ENCODE measurements around the gene OR52I2. TPM values are rescaled to one million over a fixed set of nuclear protein-coding genes. Genes with fewer than 3 reads are reported as not detected.
A peak's percentile ranks its signal among the peaks of the same experiment; 100 is the strongest.

The OR52I2 gene
- total and polyA plus RNA-seq, 5 donors from 2014 or later: not detected

DNA sequence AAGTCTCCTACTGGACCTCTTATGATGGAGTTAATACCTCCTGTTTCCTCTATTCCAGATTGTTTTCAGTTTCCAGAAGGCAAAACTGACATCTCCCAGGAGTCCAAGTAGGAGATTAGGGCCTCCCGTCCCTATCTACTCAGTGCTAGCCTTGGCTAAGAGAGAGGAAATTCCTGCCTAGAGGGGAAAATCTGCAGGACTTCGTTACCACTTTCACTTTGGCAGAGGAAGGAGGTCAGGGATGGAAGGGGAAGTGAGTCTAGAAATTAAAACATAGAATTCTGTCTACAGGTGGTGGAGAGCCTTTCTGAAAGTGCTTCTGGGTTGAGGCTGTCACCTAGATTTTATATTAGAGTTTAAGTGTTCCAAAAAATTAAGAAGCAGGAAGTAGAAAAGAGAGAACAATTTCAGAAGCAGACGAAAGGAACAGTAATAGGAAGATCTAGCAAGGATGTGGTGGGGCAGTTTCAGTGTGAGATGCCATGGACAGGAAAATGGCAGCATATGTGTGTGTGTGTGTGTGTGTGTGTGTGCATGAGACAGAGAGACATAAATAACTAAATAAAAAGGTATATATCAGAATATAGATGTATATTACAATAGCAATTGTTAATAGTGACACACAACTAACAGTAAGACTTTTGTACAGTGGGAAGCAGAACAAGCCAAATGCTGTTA is 28.9 kb downstream of the OR52I2 start:
- ATAC-seq (ENCODE audit: low read depth in 2 of 2): no peak

DNA sequence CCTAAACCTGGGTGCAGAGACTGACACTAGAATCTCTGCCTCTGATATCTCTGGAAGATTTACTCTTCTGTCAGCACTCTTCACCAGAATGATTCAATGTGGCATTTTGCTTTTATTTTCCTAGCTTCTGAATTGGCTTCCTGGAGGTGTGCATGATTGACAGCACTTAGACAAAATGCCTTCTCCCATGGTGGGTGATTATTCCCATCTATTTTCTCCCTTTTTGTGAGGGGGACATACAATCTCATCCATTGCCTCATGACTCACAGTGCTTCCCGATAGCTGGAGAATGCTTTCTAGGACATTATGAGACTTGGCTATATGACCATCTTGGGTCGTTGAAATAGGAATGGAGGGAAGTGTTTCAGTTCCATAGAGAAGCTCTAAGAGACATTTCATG is 30.4 kb downstream of the OR52I2 start:
- Mint-ChIP-seq H3K4me3 (no peak overlapping the region), H3K27me3 (peaks cover 7% of the 10 kb centered on the region), H3K27ac (no peak overlapping the region), H3K36me3 (no peaks in the 10 kb centered on the region), H3K9me3 (peaks cover 0 to 1% (median 0%) of the 10 kb centered on the region in 7 donors), H3K4me1 (peaks cover 12 to 36% (median 30%) of the 10 kb centered on the region in 4 donors)
- ATAC-seq (ENCODE audit: low read depth in 2 of 2) (no peak), DNase-seq (no peak)
- Histone ChIP-seq H3K36me3 (ENCODE audit: control insufficient read depth, insufficient read depth, low read length) (no peaks in the 10 kb centered on the region), H3K4me3 (ENCODE audit: low read depth, low read length) (no peak overlapping the region), H3K27me3 (ENCODE audit: control insufficient read depth, insufficient read depth, low read length) (peaks cover 7% of the 10 kb centered on the region), H3K9me3 (ENCODE audit: control insufficient read depth in 2 of 2, low read length in 2 of 2) (no peaks in the 10 kb centered on the region), H3K27ac (ENCODE audit: insufficient read depth, low read length, poor library complexity, severe bottlenecking) (no peak overlapping the region), H3K4me1 (ENCODE audit: control insufficient read depth, insufficient read depth, low read length, poor library complexity, severe bottlenecking) (peaks cover 21% of the 10 kb centered on the region)

More for the DNA sequence above, 28.9 kb downstream of the OR52I2 start:
- peak in 2 of 3 donors; percentile 19 to 51 for DNase-seq
- Mint-ChIP-seq H3K9me3 (peaks cover 0 to 1% (median 0%) of the 10 kb centered on the region in 7 donors), H3K27me3 (peaks cover 7% of the 10 kb centered on the region), H3K27ac (peak overlapping the region; percentile 49 to 99 (median 97)), H3K4me1 (peaks cover 22 to 51% (median 40%) of the 10 kb centered on the region in 4 donors), H3K36me3 (no peaks in the 10 kb centered on the region), H3K4me3 (peak overlapping the region; percentile 22 to 84 (median 69))
- peak overlapping the region; percentile 80 for H3K27ac ChIP-seq (ENCODE audit: insufficient read depth, low read length, poor library complexity, severe bottlenecking)
- no peaks in the 10 kb centered on the region for H3K36me3 ChIP-seq (ENCODE audit: control insufficient read depth, insufficient read depth, low read length)
- peak overlapping the region; percentile 75 for H3K4me3 ChIP-seq (ENCODE audit: low read depth, low read length)
- H3K27me3 ChIP-seq (ENCODE audit: control insufficient read depth, insufficient read depth, low read length): peaks cover 3% of the 10 kb centered on the region
- no peaks in the 10 kb centered on the region for H3K9me3 ChIP-seq (ENCODE audit: control insufficient read depth in 2 of 2, low read length in 2 of 2)
- peaks cover 31% of the 10 kb centered on the region for H3K4me1 ChIP-seq (ENCODE audit: control insufficient read depth, insufficient read depth, low read length, poor library complexity, severe bottlenecking)

DNA sequence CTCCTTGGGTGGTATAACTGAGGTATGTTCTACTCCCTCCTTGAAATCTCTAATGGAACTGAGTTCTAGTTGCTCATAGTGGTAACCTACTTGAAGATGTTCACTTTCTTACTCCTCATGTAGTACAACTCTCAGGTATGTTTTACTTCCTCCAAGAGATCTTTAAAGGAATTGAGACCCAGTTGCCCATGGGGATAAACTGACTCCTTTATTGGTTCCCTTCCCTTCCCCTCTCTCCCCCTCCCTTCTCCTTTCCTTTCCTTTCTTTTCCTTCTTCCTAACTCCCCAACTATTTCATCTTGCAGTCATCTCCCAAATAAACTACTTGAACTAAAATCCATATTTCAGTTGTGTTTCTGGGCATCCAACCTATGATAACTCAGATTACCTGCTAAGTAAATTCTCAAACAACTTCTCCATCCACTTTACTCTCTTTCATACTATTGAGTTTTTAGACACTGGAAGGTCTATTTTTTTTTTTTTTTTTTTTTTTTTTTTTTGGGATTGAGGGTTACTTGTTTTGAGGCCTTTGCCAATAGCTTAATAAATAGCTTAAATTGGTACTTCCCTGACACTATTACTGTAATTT is 34.4 kb downstream of the OR52I2 start:
- Histone ChIP-seq H3K27ac (ENCODE audit: insufficient read depth, low read length, poor library complexity, severe bottlenecking) (no peak overlapping the region), H3K27me3 (ENCODE audit: control insufficient read depth, insufficient read depth, low read length) (peaks cover 13% of the 10 kb centered on the region), H3K9me3 (ENCODE audit: control insufficient read depth in 2 of 2, low read length in 2 of 2) (no peaks in the 10 kb centered on the region), H3K4me1 (ENCODE audit: control insufficient read depth, insufficient read depth, low read length, poor library complexity, severe bottlenecking) (no peaks in the 10 kb centered on the region), H3K36me3 (ENCODE audit: control insufficient read depth, insufficient read depth, low read length) (no peaks in the 10 kb centered on the region), H3K4me3 (ENCODE audit: low read depth, low read length) (no peak overlapping the region)
- H3K9me3 Mint-ChIP-seq: peaks cover 0 to 1% (median 0%) of the 10 kb centered on the region in 7 donors
- H3K27ac Mint-ChIP-seq: no peak overlapping the region
- no peaks in the 10 kb centered on the region for H3K36me3 Mint-ChIP-seq
- H3K4me1 Mint-ChIP-seq: no peaks in the 10 kb centered on the region
- DNase-seq (no peak), ATAC-seq (ENCODE audit: low read depth in 2 of 2) (no peak)
- peaks cover 7% of the 10 kb centered on the region for H3K27me3 Mint-ChIP-seq
- no peak overlapping the region for H3K4me3 Mint-ChIP-seq

DNA sequence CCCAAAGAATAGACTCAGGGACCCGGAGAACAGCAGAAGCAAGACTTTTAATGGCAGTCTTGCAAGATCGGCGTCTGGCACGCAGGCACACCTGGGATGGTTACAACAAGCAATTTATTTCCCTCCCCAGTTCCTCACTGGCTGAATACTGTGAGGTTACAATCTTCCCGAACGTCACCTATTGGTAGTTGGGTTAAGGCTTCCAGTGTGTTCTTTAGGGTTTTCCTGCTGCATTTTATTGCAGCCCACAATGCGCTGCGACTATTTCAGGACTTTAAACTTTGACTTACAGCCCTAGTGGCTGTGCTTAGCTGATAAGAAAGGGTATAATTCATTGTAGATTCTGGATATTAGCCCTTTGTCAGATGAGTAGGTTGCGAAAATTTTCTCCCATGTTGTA is 38.0 kb downstream of the OR52I2 start:
- Mint-ChIP-seq H3K36me3 (no peaks in the 10 kb centered on the region), H3K4me3 (no peak overlapping the region), H3K9me3 (no peaks in the 10 kb centered on the region), H3K27ac (no peak overlapping the region), H3K27me3 (peaks cover 14% of the 10 kb centered on the region), H3K4me1 (no peaks in the 10 kb centered on the region)
- Histone ChIP-seq H3K4me1 (ENCODE audit: control insufficient read depth, insufficient read depth, low read length, poor library complexity, severe bottlenecking) (no peaks in the 10 kb centered on the region), H3K36me3 (ENCODE audit: control insufficient read depth, insufficient read depth, low read length) (no peaks in the 10 kb centered on the region), H3K9me3 (ENCODE audit: control insufficient read depth in 2 of 2, low read length in 2 of 2) (no peaks in the 10 kb centered on the region), H3K27ac (ENCODE audit: insufficient read depth, low read length, poor library complexity, severe bottlenecking) (no peak overlapping the region), H3K4me3 (ENCODE audit: low read depth, low read length) (no peak overlapping the region), H3K27me3 (ENCODE audit: control insufficient read depth, insufficient read depth, low read length) (peaks cover 16% of the 10 kb centered on the region)
- no peak for ATAC-seq (ENCODE audit: low read depth in 2 of 2)
- DNase-seq: no peak

DNA sequence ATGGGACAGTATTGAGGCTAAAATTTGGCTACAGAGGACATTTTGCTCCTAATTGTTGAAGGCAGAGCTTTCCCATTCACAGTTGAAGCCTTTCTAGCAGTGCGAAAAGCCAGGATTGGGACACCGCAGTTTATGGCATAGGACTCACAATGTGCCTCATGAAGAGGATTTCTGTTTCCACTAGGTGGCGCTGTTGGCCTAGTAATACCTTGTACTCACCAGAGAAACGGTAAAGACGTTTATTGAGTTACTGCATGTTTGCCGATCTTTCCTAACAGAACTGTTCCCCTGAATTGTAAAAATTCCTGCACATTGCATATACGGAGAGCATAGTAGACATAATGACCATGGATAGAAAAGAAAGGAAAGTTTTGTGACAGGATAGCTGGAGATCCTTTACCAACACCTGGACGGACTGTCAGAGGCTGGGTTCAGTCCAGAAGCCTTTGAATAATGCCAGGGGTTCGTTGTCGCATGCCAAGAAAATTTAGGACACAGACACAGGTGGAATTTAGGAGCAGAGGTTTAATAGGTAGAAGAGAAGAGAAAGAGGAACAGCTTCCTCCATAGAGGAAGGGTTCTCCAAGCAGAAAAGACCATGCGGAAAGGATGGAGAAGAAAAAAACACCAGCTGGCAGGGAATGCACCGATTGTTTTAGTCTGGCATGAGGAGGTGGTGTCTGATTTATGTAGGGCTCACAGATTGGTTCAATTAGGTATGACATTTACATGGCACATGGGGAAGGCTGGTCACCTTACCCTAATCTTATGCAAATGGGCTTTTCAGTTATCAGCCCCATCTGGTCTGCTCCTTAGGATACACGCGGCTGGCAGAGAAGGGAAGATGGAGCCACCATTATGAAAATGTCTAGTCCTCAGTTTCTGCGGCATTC is 44.9 kb downstream of the OR52I2 start:
- no peaks in the 10 kb centered on the region for H3K36me3 ChIP-seq (ENCODE audit: control insufficient read depth, insufficient read depth, low read length)
- peaks cover 8 to 14% of the 10 kb centered on the region in 2 experiments for H3K9me3 ChIP-seq (ENCODE audit: control insufficient read depth in 2 of 2, low read length in 2 of 2)
- peaks cover 11% of the 10 kb centered on the region for H3K27me3 ChIP-seq (ENCODE audit: control insufficient read depth, insufficient read depth, low read length)
- H3K27me3 Mint-ChIP-seq: peaks cover 31% of the 10 kb centered on the region
- ATAC-seq (ENCODE audit: low read depth in 2 of 2): no peak
- H3K4me3 ChIP-seq (ENCODE audit: low read depth, low read length): no peak overlapping the region
- H3K36me3 Mint-ChIP-seq: no peaks in the 10 kb centered on the region
- no peaks in the 10 kb centered on the region for H3K4me1 Mint-ChIP-seq
- no peaks in the 10 kb centered on the region for H3K4me1 ChIP-seq (ENCODE audit: control insufficient read depth, insufficient read depth, low read length, poor library complexity, severe bottlenecking)
- H3K9me3 Mint-ChIP-seq: peaks cover 1 to 12% (median 7%) of the 10 kb centered on the region in 7 donors
- H3K4me3 Mint-ChIP-seq: no peak overlapping the region
- DNase-seq: peak; percentile 9 to 69 (median 19)
- H3K27ac ChIP-seq (ENCODE audit: insufficient read depth, low read length, poor library complexity, severe bottlenecking): no peak overlapping the region
- no peak overlapping the region for H3K27ac Mint-ChIP-seq

DNA sequence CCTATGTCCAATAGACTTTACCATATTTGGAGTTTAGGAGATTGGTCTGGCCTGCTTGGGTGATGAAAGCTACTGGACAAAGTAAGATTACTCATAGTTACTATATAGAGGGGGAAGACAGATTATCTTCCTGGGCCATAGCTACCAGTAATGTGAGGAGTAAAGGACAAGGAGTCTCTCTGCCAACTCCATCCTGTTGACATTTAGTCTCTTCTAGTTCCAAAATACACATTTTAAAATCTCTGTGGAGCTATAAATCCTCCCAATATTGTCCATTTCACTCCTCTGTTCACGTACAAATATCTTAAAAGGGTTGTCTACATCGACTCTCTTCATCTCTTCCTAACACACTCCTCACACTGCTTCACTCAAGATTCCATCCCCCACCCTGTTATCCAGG is 54.6 kb downstream of the OR52I2 start:
- Histone ChIP-seq H3K27ac (ENCODE audit: insufficient read depth, low read length, poor library complexity, severe bottlenecking) (no peak overlapping the region), H3K4me1 (ENCODE audit: control insufficient read depth, insufficient read depth, low read length, poor library complexity, severe bottlenecking) (peaks cover 5% of the 10 kb centered on the region), H3K4me3 (ENCODE audit: low read depth, low read length) (no peak overlapping the region), H3K36me3 (ENCODE audit: control insufficient read depth, insufficient read depth, low read length) (no peaks in the 10 kb centered on the region), H3K9me3 (ENCODE audit: control insufficient read depth in 2 of 2, low read length in 2 of 2) (no peaks in the 10 kb centered on the region), H3K27me3 (ENCODE audit: control insufficient read depth, insufficient read depth, low read length) (peaks cover 4% of the 10 kb centered on the region)
- no peak overlapping the region for H3K4me3 Mint-ChIP-seq
- no peaks in the 10 kb centered on the region for H3K36me3 Mint-ChIP-seq
- H3K27me3 Mint-ChIP-seq: peaks cover 11% of the 10 kb centered on the region
- H3K4me1 Mint-ChIP-seq: peaks cover 0 to 3% (median 0%) of the 10 kb centered on the region in 4 donors
- DNase-seq (no peak), ATAC-seq (ENCODE audit: low read depth in 2 of 2) (no peak)
- peaks cover 0 to under 1% (median 0%) of the 10 kb centered on the region in 7 donors for H3K9me3 Mint-ChIP-seq
- H3K27ac Mint-ChIP-seq: no peak overlapping the region

DNA sequence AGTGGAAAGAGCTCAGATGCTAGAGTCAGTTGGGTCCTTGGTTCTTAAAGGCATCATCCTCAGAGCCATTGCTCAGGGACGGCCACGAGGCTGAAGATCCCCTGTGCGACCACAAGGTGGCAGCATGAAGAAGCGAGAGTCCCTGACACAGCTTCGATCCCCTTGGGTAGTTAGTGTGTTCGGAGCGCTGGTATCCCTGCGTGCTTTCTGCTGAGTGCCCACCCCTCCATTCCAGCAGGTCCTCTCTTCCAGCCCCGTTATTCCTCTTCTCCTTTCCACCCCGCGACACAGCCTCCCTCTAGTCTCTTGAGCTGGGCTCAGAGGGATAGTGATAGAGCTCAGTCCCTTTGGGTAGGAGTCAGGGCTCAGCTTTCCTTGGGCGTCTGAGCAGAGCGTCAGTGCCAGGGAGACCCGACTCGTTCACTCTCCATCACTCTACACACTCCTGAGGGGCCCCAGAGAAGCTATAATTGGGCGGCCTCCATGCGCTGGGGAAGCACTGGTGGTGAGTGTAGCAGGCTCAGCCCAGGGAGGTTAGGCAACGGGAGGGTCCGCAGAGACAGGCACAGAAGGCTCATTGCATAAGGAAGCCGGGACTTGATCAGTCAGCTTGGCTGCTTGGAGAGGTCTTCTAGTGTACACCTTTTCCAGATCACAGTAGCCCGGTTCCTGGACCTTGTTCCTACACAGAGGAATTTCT is 55.6 kb downstream of the OR52I2 start, which contains the start of gene OR51D1:
OR51D1 (plus strand) TSS at position 516 of the 700 bp plus-strand sequence. CDS start 2,314 bp downstream, outside the sequence.
- no peaks in the 10 kb centered on the region for H3K36me3 Mint-ChIP-seq
- Histone ChIP-seq H3K36me3 (ENCODE audit: control insufficient read depth, insufficient read depth, low read length) (no peaks in the 10 kb centered on the region), H3K4me3 (ENCODE audit: low read depth, low read length) (peak within 1 kb of the TSS; percentile 33), H3K4me1 (ENCODE audit: control insufficient read depth, insufficient read depth, low read length, poor library complexity, severe bottlenecking) (peaks cover 5% of the 10 kb centered on the region), H3K27me3 (ENCODE audit: control insufficient read depth, insufficient read depth, low read length) (peaks cover 4% of the 10 kb centered on the region), H3K9me3 (ENCODE audit: control insufficient read depth in 2 of 2, low read length in 2 of 2) (no peaks in the 10 kb centered on the region), H3K27ac (ENCODE audit: insufficient read depth, low read length, poor library complexity, severe bottlenecking) (no peak within 1 kb of the TSS)
- H3K9me3 Mint-ChIP-seq: no peaks in the 10 kb centered on the region
- peaks cover 0 to 3% (median 0%) of the 10 kb centered on the region in 4 donors for H3K4me1 Mint-ChIP-seq
- H3K4me3 Mint-ChIP-seq: no peak within 1 kb of the TSS
- ATAC-seq (ENCODE audit: low read depth in 2 of 2) (peak; percentile 78 to 80), DNase-seq (peak; percentile 44 to 64 (median 54))
- H3K27me3 Mint-ChIP-seq: peaks cover 2% of the 10 kb centered on the region
- H3K27ac Mint-ChIP-seq: no peak within 1 kb of the TSS

Measured in CD4-positive, CD25-positive, alpha-beta regulatory T cell (primary cell).